T-helper 2 cell (primary cell): ENCODE data around the gene KCNJ1.

Experiments used
- DNase-seq, 5 experiments: peaks; one replicate each; pipeline versions ENCODE4 v3.0.0 to v3.0.0-alpha.2; 2012 to 2022
- total RNA-seq, 2 donors: gene quantifications; one replicate each; lab custom pipeline; 2026; lab: John Stamatoyannopoulos, UW

Gene KCNJ1
- 0.31 to 0.54 reads per million in 2 donors for total RNA-seq

DNA sequence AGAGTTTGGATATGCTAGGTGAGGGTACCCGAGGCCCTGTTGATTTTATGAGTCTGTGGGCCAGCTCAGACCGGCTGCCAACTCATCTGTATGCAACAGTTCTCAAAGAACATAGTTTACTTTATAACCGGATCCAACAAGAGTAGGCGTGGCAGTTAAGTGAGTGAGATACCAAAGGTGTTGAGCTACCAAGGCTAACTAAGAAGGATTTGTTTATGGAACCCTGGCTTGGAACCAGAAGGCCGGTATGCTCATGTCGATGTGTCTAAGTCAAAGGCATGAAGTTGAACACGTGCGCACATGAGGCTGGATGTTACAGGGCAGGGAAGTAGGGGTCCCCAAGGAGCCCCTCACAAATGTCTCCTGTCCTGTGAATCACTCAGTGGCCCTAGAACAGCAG lies at the start of gene KCNJ1:
Gene KCNJ1, minus strand, starts transcription at position 20 of the 400 bp plus-strand sequence. CDS start 27,053 bp downstream, outside the sequence.
- peak in 1 of 5 experiments; percentile 55 for DNase-seq

DNA sequence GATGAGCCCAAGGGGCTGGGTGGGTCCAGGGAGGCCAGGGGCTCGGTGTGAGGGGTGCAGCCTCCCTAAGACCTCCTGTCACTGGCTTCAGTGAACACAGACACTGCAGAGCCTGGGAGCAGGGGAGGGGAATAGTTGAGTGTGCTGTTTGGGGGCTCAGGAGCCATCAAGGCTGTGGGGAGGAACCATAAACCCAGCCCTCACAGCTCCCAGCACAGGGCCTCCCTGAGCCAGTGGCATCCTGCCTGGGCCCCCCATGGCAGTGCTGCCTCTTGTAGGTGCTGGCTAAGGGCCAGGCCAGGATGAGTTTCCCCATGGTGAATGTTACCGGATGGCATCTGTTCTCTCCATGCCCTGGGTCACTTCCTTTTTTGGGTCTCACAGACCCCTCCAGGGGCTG lies 49.6 kb upstream of the KCNJ1 start:
- DNase-seq, result no peak

DNA sequence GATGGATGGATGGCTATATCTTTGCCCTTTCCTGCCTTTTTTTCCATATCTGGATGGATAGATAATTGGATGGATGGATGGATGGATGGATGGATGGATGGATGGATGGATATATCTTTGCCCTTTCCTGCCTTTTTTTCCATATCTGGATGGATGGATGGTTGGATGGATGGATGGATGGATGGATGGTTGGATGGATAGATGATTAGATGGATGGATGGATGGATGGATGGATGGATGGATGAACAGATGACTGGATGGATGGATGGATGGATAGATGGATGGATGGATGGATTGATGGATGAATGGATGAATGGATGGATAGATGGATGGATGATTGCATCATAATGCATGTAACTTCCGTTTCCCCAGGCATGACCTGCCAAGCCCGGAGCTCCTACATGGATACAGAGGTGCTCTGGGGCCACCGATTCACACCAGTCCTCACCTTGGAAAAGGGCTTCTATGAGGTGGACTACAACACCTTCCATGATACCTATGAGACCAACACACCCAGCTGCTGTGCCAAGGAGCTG lies 49.0 kb upstream of the KCNJ1 start:
- no peak for DNase-seq

DNA sequence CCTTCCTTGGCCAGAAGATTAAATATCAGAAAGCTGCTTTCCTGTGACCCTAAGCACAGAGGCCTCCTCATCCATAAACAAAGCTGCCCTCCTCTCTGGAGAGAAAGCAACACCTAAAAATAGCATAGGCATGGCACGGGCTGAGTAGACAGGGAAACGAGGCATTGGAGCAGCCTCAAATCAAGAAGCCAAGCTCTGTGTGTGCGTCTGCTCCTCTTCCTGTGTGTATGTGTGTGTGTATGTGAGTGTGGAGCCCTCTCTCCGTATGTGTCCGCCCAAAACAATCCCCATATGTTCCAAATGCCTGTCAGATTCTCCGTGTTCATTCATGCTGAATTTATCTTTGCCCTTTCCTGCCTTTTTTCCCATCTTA lies 48.0 kb upstream of the KCNJ1 start:
- DNase-seq, result no peak

DNA sequence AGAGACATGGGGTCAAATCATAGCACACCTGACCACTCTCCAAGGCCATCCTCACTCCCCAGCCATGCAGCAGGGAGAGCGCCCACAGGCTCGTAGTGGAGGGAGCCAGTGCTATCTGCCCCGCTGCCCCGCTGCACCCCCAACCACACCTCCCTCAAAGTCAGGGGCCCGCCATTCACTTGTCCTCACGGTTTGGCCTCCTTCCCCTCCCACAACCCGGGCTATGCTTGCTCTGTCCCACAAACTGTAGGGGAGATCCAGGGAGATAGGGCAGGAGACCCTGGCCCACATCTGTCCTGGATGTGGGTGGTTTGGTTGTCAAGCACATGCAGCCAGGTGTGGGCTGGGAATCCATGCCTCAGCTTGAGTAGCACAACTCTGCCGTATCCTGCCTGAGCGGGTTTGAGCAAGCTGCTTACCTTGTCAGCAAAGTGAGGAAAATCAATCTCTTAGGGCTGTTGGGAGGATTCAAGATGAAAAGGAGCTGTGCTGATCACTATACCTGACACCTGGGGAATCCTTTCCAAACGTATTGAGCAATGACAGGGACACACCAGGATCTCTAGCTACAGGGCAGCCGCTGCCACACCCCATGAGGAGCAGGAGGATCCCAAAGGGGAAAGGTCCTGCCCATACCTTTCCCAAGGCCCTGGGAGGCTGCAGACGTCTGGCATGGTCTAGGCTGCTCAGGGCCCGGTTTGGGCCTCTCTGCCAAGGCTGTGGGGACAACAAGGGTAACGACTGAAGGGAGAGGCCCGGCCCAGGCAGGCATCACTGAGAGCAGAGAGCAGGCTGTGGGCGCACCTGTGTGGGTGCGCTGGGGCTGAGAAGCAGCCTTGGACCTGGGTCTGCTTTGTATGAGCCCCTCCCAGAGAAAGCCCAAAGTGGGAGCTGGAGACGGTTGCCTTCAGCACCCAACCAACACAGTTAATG lies 47.4 kb upstream of the KCNJ1 start:
- DNase-seq, result no peak

DNA sequence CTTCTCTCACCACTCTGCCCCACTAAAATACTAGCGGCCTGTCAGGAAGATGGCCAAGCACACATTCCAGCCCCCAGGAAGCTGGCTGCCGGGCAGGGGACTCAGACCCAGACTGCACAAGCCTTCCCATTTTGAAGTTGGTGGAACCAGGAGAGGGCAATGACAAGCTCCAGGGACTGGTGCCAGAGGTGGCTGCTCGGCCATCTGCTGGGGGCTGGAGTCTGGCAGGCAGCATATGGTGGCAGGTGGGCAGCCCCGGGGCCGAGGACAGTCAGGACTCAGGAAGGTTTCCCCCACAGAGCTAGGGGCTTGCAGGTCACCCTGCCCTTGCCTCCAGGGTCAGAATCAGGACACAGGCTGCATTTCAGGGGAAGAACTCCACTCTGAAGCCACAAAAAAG lies 46.7 kb upstream of the KCNJ1 start:
- no peak for DNase-seq

DNA sequence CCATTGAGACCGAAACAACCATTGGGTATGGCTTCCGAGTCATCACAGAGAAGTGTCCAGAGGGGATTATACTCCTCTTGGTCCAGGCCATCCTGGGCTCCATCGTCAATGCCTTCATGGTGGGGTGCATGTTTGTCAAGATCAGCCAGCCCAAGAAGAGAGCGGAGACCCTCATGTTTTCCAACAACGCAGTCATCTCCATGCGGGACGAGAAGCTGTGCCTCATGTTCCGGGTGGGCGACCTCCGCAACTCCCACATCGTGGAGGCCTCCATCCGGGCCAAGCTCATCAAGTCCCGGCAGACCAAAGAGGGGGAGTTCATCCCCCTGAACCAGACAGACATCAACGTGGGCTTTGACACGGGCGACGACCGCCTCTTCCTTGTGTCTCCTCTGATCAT lies 44.6 kb upstream of the KCNJ1 start:
- no peak for DNase-seq

DNA sequence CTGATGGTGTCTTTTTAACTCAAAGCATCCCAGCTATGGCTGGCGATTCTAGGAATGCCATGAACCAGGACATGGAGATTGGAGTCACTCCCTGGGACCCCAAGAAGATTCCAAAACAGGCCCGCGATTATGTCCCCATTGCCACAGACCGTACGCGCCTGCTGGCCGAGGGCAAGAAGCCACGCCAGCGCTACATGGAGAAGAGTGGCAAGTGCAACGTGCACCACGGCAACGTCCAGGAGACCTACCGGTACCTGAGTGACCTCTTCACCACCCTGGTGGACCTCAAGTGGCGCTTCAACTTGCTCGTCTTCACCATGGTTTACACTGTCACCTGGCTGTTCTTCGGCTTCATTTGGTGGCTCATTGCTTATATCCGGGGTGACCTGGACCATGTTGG lies 44.1 kb upstream of the KCNJ1 start:
- DNase-seq, result no peak

DNA sequence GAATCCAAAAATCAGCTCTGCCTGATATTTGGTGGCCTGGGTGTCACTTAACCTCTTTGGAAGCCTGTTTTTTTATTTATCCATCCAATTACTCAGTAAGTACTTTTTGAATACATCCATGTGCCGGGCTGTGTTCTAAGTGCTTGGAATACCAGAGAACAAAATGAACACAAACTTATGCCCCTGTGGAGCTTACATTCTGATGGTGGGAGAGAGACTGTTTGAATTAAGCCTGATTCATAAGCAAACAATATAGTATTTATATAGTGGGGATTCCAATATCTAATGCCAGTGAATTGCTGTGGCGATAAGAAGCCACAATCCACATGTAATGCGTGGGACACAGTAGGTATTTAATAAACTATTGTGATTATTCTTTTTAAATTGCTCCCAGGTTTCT lies 43.5 kb upstream of the KCNJ1 start:
- no peak for DNase-seq

DNA sequence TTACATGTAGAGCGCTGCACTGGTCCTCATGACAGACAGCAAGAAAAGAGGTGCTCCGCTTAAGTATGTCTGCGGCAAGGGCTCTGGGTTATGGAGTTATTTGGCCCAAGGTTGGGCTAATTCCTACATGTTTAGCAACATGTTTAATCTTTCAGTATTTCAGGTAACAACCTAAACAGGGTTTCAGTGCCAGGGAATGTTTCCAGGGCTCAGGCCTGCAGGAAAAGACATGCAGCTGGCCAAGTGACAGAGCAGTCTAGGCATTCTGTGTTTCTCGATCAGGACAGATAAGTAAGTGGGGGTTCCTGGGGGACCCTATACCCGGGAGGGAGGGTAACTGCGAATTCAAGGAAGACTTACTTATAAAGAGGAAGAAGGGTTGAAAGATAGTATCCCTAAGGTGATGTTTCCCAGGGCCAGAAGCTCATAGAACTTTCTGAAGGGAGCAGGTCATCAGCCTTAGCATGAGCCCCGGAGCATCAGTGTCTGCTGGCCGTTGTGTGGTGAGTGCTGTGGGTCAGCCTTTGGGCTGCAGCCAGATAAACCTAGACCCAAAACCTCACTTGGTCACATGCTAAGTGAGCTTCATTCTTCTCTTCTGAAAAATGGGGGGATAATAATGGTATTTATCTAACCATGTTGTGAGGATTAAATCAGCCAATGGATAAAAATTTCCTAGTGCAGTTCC lies 42.5 kb upstream of the KCNJ1 start:
- DNase-seq, result no peak

DNA sequence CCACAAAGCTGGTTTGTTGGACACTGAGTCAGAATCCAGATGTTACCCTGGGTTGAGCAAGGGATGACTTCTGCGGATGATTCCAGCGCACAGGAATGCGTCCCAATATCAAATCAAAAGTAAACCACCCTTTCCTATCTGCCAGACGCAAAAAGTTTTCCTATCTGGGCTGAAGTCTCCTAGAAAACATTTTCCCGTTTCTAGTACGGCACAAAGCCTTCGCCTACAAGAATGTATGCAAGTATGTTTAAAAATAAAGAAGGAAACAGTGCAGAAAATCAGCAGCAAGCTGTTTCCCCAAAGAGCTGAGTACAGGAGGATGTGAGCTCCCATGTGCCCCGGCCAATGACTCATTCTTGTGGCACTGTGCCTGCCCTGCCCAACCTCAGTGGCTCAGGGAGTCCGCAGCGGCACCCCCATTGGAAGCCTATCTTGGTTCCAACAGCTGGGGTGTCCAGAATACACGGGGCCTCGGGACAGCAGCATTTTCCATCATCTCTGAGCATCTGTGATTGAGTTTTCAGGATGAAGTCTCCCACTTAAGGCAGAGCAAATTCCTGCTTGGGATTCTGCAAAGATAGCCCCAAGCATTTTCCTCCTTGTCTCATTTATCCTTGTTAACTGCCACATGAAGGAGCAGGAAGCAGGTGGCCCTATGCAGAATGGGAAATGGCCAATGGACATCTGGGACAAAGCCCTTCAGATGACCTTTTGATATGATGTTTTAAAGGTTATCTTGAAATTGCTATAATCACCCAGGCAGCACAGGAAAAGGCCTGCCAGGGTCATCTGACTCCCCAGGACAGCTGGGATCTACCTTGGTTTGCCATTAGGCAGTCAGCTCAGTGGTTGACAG lies 41.5 kb upstream of the KCNJ1 start:
- no peak for DNase-seq

DNA sequence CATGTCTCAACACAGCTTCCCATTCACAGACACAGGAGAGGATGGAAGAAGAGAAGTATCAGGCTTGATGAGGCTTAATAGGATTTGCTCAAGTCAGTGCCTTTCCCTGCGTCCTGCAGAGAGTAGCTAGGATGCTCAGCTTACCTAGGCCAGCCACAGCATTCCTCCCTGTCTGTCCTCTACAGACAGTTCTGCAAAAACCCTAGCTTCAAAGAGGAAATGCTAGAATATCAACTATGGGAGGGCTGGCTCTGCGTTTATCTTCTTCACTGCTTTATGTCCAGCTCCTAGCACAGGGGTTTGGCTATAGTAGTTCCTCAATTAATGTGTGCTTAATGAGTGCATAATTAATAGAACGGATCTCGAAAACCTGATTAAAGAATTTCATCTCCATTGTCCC lies 40.5 kb upstream of the KCNJ1 start:
- no peak for DNase-seq

DNA sequence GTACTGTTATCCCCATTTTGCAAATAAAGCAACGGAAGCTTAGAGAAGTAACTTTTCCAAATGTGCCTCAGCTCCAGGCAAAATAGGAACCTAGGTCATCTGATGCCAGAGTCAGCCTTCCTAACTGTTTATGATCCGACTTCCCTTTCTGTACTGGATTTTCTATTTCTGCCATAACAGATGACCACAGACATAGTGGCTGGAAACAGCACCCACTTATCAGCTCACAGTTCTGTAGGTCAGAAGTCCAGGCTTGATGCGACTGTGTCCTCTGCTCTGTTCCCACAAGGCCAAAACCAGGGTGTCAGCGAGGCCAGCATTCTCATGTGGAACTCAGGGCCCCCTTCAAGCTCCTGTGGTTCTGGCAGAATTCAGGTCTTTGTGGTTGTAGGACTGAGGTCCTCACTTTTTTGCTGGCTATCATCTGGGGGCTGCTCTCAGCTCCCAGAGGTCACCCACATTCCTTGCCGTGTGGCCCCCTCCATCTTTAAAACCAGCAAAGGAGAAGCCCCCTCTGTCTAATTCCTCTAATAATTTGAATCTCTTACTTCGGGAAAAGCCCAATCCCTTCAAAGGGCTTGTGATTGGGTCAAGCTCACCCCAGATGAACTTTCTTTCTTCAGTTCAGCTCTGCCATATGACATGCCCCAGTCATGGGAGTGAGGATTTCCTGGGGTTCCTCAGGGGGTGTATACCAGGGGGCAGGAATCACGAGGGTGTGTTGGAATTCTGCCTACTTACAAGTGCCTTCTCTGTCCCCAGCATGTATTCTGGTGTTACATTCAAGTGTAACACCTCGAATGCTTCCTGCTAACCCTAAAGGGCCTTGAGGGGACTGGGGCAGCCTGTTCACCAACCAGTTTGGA lies 39.3 kb upstream of the KCNJ1 start:
- DNase-seq, result no peak

DNA sequence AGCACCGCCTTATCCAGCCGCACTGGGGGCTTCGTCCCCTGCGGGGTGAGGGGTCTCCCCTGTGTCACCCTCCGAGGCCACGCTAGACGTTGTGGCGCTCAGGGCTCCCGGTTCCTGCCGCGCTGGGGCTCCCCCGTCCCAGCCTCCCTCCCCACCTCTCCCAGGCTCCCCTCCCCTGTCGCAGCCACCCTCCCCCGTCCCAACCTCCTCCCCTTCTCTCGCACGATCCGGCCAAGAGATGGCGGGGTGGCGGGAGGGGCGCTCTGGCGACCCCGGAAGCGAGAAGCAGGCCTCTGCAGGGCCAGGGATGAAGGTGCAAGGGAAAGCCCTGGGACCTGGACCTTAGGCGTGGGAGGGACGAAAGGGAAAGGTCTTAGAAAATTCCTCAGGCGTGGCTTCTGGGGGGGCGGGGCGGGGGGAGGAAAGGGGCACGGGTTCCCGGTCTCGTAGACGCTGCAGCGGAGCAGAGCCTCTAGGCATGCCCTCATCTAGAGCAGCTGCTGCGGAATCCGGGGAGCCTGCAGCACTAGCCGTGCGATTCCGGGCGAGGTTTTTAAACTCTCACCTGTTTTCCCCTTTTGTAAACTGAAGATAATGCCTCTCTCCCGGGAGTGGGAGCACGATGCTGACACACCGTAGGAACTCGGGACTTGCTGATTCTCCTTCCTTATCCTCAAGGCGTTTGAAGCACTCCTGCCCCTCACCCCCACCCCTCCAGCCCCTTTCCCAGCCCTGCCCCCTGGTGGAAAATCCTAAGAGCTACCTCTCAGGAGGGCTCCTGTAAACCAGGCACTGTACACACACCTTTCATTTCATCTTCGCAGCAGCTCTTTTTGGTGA lies 38.5 kb upstream of the KCNJ1 start:
- peak in 3 of 5 experiments; percentile 16 to 51 (median 25) for DNase-seq

DNA sequence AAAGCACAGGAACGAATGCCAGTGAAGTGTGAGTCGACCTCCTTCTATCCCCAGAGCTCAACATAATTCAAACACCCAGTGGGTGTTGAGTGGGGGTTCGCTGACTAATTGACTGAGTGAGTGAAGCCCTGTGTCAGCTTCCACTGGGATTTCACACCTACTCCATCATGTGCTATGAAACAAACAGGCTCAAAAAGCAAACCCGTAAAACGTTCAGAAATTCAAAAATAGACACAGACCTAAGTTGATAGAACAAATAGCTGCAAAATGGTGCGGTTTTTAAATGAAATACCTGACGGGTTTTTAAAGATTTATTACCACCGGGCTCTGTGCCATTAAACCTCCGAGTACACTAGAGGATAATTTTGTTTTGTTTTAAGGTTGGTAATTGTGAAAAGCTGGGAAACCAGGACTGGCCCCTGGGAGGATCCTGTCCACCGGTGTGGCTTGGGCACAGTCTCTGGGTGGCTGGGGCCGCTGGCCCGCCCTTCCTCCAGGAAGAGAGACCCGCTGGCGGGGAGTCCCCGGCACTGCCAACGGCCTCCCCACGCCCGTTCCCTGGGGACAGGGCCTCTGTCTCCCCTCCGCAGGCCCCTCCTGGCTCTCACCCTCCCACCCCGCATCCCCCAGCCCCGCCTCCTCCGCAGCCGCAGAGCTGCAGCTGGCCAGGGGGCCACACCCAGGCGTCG lies 37.7 kb upstream of the KCNJ1 start:
- no peak for DNase-seq

DNA sequence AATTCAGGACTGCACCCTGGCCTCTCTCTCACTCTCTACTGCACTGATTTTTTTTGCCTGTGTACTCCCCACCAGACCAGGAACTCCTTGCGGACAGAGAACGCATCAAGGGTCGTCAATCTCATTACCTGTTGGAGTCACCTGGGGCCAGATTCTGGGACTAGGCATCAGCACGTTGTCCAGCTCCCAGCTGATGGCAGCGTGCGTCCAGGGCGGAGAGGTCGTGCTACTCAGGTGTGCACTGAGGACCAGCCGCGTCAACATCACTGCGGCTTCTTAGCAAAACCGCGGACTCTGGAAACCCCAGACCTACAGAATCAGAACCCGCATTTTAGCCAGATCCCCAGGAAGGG lies 37.2 kb upstream of the KCNJ1 start:
- no peak for DNase-seq

DNA sequence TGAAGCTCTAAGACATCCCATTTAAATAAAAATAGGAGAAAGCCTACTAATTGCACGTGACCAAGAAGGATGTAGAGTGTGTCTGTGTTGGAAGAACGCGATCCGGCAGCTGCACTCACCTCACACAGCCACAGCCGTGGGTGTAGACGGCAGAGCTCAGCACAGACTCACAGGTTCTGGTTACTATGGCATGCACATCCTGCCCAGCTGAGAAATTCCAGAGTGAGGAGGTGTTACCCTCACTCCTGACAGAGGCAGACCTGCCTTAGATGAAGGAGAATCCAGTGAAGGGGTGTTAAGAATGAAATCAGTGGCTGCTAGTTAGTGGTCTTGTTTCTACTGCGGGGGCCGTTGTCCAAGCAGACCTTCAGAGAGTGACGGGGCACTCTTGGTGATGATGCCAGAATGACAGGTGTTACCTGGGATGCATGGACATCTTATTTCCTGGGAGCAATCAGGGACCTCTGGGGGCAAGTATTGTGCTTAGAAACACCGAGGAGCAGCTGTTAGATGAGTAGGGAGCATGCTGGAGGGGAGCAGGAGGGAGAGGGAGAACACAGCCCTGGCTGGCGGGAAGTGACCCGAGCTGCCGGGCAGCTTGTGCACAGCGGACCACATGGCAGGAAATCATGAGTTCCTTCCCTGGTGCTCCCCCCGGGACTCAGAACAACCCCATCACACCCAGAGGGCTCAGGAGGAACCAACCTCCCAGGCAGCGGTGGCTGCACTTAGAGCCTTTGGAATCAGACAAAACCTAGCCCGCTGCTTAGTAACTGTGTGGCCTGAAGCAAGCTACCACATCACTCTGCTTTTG lies 36.4 kb upstream of the KCNJ1 start:
- no peak for DNase-seq

DNA sequence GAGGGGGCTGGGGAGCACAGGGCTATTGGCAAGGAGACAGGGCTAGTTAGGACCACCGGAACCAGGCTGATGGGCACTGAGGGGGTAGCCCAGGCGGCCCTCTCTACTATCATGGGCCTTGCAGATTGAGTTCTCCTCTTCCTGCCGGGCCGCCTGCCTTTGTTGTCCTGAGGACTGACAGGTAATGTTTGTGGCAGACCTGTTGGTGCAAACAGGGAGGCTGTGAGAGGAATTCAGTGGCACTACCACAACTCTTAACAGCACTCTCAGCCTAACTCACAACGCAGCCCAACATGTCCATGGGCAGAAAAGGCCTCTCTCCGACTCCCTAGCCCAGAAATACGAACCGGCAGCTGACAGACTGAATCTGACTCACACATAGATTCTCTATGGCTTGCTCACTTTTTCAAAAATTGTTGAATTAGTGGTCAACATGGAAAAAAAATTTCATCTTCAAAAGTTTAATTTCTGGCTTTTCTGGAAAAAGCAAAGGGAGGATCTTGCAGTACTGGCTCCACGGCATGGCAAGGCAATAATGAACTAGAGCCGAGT lies 35.5 kb upstream of the KCNJ1 start:
- DNase-seq, result no peak
